Duodenal mucosa (tissue), 2 donors: Measurements from ENCODE around the gene REEP1.
A peak's percentile ranks its signal among the peaks of the same experiment; 100 is the strongest.

Experiments
- H3K27ac ChIP-seq: one replicate; pipeline ENCODE4 v1.7.0; 2013; ENCODE audit warnings: low read depth, low read length
- H3K27me3 ChIP-seq, 2 donors: one replicate each; pipeline ENCODE4 v1.7.0; 2013; ENCODE audit warnings: low read length in 2 of 2, control low read depth in 1 of 2; ENCODE audit not compliant: insufficient read depth in 2 of 2, control insufficient read depth in 1 of 2
- H3K36me3 ChIP-seq, 2 donors: one replicate each; pipeline ENCODE4 v1.7.0; 2013; ENCODE audit warnings: low read length in 2 of 2, control low read depth in 1 of 2; ENCODE audit not compliant: insufficient read depth in 2 of 2, control insufficient read depth in 1 of 2
- H3K4me1 ChIP-seq, 2 donors: one replicate each; pipeline ENCODE4 v1.7.0; 2013; ENCODE audit warnings: low read length in 2 of 2, control low read depth in 1 of 2; ENCODE audit not compliant: insufficient read depth in 2 of 2, control insufficient read depth in 1 of 2
- H3K4me3 ChIP-seq, 2 donors: one replicate each; pipeline ENCODE4 v1.7.0; 2013; ENCODE audit warnings: low read length in 2 of 2, low read depth in 1 of 2
- H3K9ac ChIP-seq, 2 donors: one replicate each; pipeline ENCODE4 v1.7.0; 2013; ENCODE audit warnings: low read length in 2 of 2, low read depth in 1 of 2
- H3K9me3 ChIP-seq, 2 donors: one replicate each; pipeline ENCODE4 v1.7.0; 2013; ENCODE audit warnings: low read length in 2 of 2, control low read depth in 1 of 2; ENCODE audit not compliant: control insufficient read depth in 1 of 2

Gene REEP1

GRCh38 chr2:86337244-86337835 lies at the start of gene REEP1:
REEP1 (minus strand) TSS chr2:86337626; CDS start chr2:86337510, 116 bp downstream.
- no peaks in the 10 kb centered on the region for H3K36me3 ChIP-seq
- H3K9me3 ChIP-seq, result no peaks in the 10 kb centered on the region
- peaks cover 11 to 18% of the 10 kb centered on the region in 2 donors for H3K4me1 ChIP-seq
- H3K9ac ChIP-seq, result no peak within 1 kb of the TSS
- no peak within 1 kb of the TSS for H3K27ac ChIP-seq
- H3K4me3 ChIP-seq, result peak within 1 kb of the TSS; percentile 58 to 63
- peaks cover 32 to 36% of the 10 kb centered on the region in 2 donors for H3K27me3 ChIP-seq

GRCh38 chr2:86383844-86384243 lies 46.4 kb upstream of the REEP1 start:
- Histone ChIP-seq H3K27ac (no peak overlapping the region), H3K36me3 (no peaks in the 10 kb centered on the region), H3K9me3 (no peaks in the 10 kb centered on the region)

DNA sequence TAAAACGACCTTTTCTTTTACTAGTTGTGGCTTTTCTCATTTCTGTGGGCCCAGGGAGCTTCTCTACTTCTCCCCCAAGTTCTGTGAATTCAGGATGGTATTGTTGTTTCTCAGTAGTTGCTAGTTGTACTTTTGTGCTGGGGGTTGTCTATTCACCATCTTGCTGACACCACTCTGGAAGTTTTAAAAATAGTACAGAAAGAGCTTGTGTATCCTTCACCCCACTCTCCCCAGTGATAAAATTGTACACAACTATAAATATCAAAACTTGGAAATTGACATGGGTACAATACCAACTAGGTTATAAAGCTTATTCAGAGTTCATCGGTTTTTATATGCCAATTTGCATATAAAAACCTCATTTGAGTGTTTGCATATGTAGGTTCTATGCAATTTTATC lies 45.3 kb upstream of the REEP1 start:
- Histone ChIP-seq H3K36me3 (no peaks in the 10 kb centered on the region), H3K27me3 (no peaks in the 10 kb centered on the region), H3K9me3 (no peaks in the 10 kb centered on the region), H3K4me3 (no peak overlapping the region), H3K4me1 (no peaks in the 10 kb centered on the region), H3K27ac (no peak overlapping the region), H3K9ac (no peak overlapping the region)

More at GRCh38 chr2:86383844-86384243, 46.4 kb upstream of the REEP1 start:
- Histone ChIP-seq H3K27me3 (no peaks in the 10 kb centered on the region), H3K4me3 (no peak overlapping the region), H3K4me1 (no peaks in the 10 kb centered on the region), H3K9ac (no peak overlapping the region)

DNA sequence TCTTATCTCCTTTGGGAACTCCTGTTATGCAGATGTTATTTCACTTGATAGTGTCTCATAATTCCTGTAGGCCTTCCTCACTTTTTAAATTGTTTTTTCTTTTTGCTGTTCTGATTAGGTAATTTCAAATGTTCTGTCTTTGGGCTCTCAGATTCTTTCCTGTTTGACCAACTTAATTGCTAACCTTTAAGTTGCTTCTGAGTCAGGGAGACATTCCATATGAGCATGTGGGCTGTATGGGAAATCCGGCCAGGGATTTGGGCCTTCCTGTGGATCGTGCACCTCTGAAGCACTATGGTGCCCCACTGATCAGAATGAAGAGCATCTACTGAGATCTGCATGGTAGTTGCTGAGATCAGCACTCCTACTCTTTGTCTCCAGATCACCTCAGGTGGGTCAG lies 44.7 kb upstream of the REEP1 start:
- no peaks in the 10 kb centered on the region for H3K27me3 ChIP-seq
- no peaks in the 10 kb centered on the region for H3K4me1 ChIP-seq
- H3K36me3 ChIP-seq, result no peaks in the 10 kb centered on the region
- no peak overlapping the region for H3K27ac ChIP-seq
- H3K9me3 ChIP-seq, result no peaks in the 10 kb centered on the region
- no peak overlapping the region for H3K4me3 ChIP-seq
- H3K9ac ChIP-seq, result no peak overlapping the region

DNA sequence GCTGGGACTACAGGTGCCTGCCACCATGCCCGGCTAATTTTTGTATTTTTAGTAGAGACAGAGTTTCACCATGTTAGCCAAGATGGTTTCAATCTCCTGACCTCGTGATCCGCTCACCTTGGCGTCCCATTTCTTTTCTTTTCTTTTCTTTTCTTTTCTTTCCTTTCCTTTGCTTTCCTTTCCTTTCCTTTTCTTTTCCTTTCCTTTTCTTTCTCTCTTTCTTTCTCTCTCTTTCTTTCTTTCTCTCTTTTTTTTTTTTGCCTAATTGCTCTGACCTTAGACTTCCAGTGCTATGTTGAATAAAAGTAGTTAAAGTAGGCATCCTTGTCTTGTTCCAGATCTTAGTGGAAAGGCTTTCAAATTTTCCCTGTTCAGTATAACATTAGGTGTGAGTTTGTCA lies 41.0 kb upstream of the REEP1 start:
- Histone ChIP-seq H3K9me3 (no peaks in the 10 kb centered on the region), H3K9ac (no peak overlapping the region), H3K27ac (no peak overlapping the region), H3K36me3 (no peaks in the 10 kb centered on the region), H3K4me1 (no peaks in the 10 kb centered on the region), H3K4me3 (no peak overlapping the region), H3K27me3 (no peaks in the 10 kb centered on the region)

DNA sequence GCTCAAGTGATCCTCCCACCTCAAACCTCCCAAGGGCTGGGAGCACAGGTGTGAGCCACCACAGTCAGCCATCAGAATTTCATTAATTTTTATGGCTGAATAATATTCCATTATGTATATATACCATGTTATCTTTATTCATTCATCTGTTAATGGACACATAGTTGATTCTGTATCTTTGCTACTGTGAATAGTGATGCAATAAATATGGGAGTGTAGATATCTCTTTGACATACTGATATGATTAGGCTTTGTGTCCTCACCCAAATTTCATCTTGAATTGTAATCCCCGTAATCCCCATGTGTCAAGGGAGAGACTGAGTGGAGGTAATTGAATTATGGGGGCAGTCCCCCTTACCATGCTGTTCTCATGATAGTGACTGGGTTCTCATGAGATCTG lies 38.2 kb upstream of the REEP1 start:
- Histone ChIP-seq H3K4me1 (peaks cover 0 to 5% of the 10 kb centered on the region in 2 donors), H3K9ac (no peak overlapping the region), H3K9me3 (peaks cover 0 to 2% of the 10 kb centered on the region in 2 donors), H3K36me3 (no peaks in the 10 kb centered on the region), H3K4me3 (no peak overlapping the region), H3K27ac (no peak overlapping the region), H3K27me3 (no peaks in the 10 kb centered on the region)

- Histone ChIP-seq H3K9ac (no peak overlapping the region), H3K27me3 (no peaks in the 10 kb centered on the region), H3K4me1 (peaks cover 7 to 15% of the 10 kb centered on the region in 2 donors), H3K27ac (no peak overlapping the region), H3K36me3 (no peaks in the 10 kb centered on the region), H3K4me3 (no peak overlapping the region), H3K9me3 (peaks cover 3 to 4% of the 10 kb centered on the region in 2 donors)
Measured at GRCh38 chr2:86372641-86373502, 35.4 kb upstream of the REEP1 start.

DNA sequence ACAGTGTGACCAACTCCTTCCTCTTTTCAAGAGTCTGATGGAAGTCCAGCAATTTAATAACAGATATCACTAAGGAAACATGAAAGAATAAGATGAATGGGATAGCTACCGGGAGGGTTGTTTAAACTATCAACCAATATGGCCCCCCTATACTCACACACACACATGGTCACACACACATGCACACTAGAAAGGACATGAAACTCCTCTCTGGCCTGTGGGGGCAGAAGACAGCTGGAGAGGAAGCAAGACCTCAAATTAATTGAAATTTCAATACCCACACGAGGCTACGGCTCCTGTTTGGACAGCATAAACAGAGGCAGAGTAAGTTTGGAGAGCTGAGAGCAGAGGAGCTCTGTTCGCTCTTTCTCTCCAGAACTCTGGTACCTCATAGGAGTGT lies 34.7 kb upstream of the REEP1 start:
- H3K4me1 ChIP-seq, result peaks cover 14 to 22% of the 10 kb centered on the region in 2 donors
- no peak overlapping the region for H3K4me3 ChIP-seq
- no peak overlapping the region for H3K27ac ChIP-seq
- H3K27me3 ChIP-seq, result no peaks in the 10 kb centered on the region
- H3K36me3 ChIP-seq, result no peaks in the 10 kb centered on the region
- no peak overlapping the region for H3K9ac ChIP-seq
- H3K9me3 ChIP-seq, result peaks cover 3 to 4% of the 10 kb centered on the region in 2 donors

DNA sequence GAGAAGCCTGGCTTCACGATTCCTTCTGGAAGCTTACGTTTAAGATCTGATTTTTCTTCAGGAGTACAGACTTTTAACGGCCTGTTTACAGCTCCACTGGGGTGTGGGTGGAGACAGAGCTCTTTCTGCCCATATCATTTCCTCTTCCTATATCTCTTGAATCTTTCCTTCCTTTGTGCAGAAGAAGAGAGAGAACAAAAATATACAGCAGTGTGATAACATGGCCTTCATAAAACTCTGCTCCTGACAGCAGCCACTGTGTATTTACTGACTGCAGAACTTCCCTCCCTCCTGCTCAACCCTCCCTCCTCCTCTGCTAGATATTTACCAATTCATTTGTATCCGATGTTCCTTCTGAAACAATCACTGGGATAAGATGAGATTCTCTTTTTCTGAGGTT lies 34.1 kb upstream of the REEP1 start:
- H3K27me3 ChIP-seq, result no peaks in the 10 kb centered on the region
- peaks cover 3 to 4% of the 10 kb centered on the region in 2 donors for H3K9me3 ChIP-seq
- no peak overlapping the region for H3K27ac ChIP-seq
- peaks cover 20 to 24% of the 10 kb centered on the region in 2 donors for H3K4me1 ChIP-seq
- H3K36me3 ChIP-seq, result no peaks in the 10 kb centered on the region
- H3K9ac ChIP-seq, result no peak overlapping the region
- H3K4me3 ChIP-seq, result no peak overlapping the region

DNA sequence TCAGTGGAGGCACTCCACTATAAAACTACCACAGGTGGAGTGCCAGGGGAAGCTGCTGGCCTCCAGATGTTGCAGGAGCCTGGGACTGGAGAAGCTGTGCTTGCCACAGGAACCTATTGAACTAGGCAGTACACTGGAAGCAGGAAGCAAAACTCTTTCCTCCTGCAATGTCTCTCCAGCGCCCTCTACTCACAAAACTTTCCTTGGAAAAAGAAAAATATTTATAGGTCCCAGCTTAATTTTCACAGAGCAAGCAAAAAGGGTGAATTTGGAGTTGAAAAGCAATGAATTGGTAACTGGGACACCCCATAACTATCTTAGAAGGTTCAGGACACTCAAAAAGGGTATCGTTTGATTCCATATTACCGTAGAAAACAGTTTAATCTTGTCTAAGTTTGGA lies 33.2 kb upstream of the REEP1 start:
- H3K9ac ChIP-seq, result no peak overlapping the region
- peaks cover 20 to 24% of the 10 kb centered on the region in 2 donors for H3K4me1 ChIP-seq
- H3K9me3 ChIP-seq, result peaks cover 3 to 4% of the 10 kb centered on the region in 2 donors
- H3K27ac ChIP-seq, result no peak overlapping the region
- no peaks in the 10 kb centered on the region for H3K36me3 ChIP-seq
- H3K27me3 ChIP-seq, result no peaks in the 10 kb centered on the region
- H3K4me3 ChIP-seq, result no peak overlapping the region
